ENCODE measurements around the gene TMEM129.

The TMEM129 gene, protein sequence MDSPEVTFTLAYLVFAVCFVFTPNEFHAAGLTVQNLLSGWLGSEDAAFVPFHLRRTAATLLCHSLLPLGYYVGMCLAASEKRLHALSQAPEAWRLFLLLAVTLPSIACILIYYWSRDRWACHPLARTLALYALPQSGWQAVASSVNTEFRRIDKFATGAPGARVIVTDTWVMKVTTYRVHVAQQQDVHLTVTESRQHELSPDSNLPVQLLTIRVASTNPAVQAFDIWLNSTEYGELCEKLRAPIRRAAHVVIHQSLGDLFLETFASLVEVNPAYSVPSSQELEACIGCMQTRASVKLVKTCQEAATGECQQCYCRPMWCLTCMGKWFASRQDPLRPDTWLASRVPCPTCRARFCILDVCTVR

GRCh38 chr4:1721003-1721665, at the start of gene TMEM129, which contains the start of gene TACC3:
Gene TMEM129 (minus strand): TSS chr4:1721323. CDS start chr4:1720837, 486 bp downstream.
Gene TACC3 (plus strand): TSS chr4:1721521. CDS start chr4:1723422, 1,901 bp downstream.
- peak; percentile 99 for DNase-seq (ENCODE audit: low spot score)

- DNase-seq (ENCODE audit: low spot score), result no peak
Observed at GRCh38 chr4:1770791-1771231, 49.7 kb upstream of the TMEM129 start.

GRCh38 chr4:1770245-1770644, 49.1 kb upstream of the TMEM129 start:
- DNase-seq (ENCODE audit: low spot score), result no peak

DNA sequence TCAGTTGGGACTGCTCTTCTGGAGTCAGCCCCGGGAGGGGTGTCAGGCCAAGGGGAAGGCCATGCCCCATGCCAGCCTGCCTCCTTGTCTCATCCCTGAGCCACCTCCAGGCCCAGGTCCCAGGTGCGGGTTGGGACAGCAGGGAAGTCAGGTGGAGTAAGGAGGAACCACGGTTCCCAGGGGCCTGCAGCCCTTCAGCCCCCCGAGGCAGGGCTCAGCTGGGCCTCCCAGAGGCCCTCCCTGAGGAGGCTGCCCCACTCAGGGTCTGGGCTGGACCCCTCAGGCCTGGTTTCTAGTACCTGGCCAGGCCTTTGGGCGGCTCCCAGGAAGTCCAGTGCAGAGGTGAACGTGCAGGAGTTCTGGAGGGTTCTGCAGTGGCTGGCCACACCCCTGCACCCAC, 48.6 kb upstream of the TMEM129 start:
- no peak for DNase-seq (ENCODE audit: low spot score)

DNA sequence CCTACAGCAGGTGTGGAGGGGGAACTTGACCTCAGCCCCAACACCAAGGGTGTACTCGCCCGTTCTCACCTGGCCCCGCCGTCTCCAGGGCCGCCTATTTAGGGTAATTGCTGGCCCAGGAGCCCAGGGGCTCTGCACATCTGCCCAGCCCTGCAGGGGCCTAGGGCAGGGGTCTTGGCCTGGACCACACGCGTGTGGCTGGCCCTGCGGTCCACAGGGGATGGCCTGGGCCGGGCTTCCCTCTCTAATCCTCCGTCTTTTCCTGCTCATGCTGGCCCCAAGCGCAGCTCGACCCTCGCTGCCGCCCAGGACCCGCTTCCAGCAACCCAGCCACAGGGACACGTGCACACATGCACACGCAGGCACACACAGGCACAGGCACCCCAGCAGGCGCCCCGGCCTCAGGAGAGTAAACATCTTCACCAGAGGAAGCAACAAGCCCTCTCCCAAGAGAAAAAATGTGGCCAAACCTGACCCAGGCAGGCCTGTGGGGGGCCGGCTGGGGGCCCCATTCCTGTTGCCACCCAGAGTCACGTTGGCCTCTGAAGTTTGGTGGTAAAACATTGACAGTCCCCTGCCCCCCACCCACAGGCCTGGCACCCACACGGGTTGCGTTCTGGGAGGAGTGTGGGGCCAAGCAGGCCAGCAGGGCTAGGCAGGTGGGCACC, 47.4 kb upstream of the TMEM129 start:
- no peak for DNase-seq (ENCODE audit: low spot score)

DNA sequence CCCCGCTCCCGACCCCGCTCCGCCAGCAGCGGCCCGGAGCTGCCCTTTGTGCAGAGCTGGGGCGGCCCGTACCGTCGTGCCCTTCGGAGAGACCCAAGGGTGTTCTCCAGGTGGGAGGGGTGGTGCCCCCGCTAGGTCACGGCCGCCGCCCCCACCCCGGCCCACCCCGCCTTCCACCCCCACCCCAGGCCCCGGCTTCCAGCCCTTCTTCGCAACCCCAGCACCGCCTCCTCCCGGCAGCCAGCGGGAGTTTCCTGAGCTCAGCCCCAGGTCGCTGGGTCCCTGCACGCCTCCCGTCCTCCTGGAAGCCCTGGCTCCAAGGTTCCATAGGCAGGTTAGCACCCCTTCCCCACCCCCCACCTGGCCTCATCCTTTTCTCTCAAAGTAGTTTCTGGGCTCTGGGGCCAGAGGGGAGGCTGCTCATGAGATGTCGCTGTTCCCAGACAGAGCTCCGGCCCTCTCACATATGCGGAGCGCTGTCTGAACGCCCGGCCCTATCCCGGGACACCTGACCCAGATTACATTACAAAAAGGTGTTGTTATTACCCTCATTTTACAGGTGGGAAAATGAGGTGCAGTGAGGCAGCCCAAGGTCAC, 46.7 kb upstream of the TMEM129 start:
- DNase-seq (ENCODE audit: low spot score), result no peak

- DNase-seq (ENCODE audit: low spot score), result no peak
Observed at GRCh38 chr4:1767061-1767769, 46.1 kb upstream of the TMEM129 start.

- no peak for DNase-seq (ENCODE audit: low spot score)
Observed at GRCh38 chr4:1766106-1767060, 45.3 kb upstream of the TMEM129 start.

DNA sequence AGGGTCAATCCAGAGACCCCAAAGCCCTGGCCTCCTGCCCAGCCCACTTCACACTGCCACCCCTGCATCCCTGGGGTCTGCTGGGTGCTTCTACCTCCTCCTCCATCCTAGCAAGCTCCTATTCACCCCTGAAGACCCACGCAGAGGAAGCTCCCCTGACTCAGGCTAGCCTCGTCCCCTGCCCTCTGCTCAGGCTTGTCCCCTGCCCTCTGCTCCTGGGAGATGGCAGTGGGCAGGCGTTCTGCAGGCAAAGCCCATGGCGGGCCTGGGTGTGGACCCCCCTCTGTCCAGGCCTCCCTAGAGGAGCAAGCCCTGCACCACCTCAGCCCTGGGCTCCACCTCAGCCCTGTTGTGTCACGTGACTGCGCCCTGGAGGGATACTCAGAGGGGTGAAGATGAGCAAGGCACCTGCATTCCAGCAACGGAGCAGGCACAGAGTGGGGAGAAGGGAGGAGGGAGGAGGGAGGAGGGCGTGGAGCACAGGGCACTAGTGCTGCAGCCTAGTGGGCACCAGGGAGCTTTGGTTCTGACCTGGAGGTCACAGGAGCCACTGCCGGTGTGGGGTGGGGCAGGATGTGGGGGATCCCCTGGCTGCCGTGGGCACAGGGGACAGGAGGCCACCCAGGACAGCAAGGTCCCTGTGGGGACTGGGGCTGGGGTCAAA, 44.4 kb upstream of the TMEM129 start:
- DNase-seq (ENCODE audit: low spot score), result no peak

DNA sequence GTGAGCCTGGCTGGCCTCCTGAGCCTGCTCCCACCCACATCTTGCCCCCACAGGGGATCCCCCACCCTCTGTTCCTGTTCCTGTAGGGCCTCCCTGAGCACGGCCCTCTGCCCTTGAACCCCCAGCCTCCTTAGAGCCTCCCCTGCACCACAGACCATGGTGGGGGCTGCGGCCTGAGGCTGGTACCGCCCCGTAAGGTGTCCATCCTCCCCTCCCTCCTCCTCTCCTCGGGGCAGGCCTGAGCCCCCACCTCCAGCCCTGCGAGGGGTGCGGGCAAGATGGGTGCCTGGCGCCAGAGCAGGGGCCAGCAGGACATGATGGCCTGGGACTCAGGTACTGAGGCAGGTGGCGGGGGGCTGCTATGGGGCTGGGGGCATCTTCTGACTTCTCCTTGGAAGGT, 43.5 kb upstream of the TMEM129 start:
- DNase-seq (ENCODE audit: low spot score), result no peak

- DNase-seq (ENCODE audit: low spot score), result peak; percentile 78
Observed at GRCh38 chr4:1763550-1764080, 42.5 kb upstream of the TMEM129 start.

- DNase-seq (ENCODE audit: low spot score), result no peak
Observed at GRCh38 chr4:1763070-1763549, 42.0 kb upstream of the TMEM129 start.

DNA sequence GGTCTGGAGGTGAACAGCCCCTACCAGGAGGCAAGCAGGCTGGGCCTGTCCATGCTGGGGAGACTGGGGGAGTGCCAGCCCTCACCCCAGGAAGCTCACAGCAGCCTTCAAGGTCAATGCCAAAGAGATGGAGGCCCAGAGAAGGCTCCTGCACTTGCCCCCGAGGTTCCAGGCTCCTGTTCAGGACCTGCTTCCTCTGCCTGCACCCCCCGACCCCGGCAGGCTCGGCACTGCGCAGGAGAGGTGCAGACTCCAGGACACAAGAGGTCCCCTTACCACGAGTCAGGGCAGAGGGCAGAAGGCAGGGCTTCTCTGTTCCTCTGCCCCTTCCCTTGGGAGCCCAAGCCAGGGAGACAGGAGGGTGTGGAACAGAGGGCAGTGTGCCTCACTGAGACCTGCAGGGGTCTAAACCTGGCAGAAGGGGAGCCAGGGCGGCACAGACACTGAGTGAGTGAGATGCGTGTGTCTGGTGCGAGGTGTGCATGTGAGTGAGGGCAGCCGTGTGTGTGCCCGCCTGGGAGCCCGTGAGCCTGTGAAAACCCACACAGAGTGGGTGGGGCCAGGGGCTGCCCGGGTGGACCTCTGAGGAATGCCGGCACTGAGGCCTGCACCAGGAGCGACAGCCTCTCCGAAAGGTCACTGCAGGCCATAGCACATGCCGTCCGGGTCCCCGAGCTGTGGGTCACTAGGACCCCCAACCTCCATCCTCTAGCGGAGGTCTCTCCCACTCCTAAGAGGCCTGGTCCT, 41.3 kb upstream of the TMEM129 start:
- DNase-seq (ENCODE audit: low spot score), result no peak

DNA sequence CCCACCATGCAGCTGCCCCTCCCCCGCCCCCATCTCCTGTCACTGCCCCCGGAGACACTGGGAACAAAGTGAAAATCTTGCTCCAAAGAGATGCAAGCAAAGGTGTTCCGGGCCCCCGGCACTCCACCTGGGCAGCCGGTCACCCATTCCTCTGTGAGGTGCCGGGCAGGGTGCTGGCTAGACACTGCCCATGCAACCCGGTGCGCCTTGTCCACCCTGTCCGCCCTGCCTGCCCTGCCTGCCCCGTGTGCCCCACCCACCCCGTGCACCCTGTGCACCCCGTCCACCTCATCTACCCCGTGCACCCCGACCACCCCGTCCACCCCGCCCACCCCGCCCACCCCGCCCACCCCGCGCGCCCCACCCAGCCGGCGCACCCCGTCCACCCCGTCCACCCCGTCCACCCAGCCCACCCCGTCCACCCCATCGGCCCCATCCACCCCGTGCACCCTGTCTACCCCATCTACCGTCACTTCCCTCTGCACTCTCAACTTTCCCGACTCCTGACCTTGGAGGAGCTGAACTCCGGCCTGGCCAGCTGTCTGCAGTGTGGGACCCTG, 40.1 kb upstream of the TMEM129 start:
- DNase-seq (ENCODE audit: low spot score), result no peak

DNA sequence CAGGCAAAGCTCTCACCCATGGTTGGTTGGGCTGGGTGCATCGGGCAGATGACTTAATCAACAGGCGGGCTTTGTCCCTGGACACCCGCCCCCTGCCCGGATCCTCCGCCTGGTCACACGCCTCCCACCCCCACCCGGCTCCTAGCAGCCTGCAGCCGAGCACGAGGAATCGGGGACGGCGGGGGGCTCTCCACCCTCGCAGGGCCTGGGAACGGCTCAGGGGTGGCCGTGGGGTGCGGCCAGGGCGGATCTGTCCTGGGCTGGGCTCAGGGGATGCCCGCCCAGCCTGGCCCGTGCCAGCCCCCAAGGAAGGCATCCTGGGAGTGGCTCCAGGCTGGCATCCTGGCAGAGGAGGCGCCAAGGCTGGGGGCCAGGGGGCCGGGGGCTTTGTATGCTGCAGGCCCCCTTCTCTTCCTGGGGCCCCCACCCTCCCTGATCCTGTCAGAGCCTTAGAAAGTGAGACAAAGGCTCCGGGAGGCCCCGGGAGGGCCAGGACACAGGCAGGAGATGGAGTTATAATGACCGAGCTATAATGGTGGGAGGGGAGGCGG, 39.5 kb upstream of the TMEM129 start:
- no peak for DNase-seq (ENCODE audit: low spot score)

DNA sequence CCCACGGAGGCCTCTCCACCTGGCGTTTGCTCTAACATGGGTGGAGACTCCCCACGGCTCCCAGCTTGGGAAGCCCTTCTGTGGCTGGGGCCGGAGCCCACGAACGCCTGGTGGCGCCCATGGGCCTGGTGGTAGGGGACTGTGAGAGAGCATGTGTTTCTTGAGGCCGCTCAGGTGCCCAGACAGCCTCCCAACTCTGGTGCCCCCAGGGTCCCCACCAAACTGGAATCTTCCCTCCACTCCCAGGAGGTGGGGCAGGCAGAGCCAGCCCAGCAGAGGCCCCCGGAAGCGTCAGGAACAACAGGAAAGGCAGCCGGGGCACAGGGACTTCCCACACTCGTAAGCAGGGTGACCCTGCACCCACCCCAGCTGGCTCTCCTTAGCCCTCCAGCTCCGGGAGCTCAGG, 38.7 kb upstream of the TMEM129 start:
- no peak for DNase-seq (ENCODE audit: low spot score)

DNA sequence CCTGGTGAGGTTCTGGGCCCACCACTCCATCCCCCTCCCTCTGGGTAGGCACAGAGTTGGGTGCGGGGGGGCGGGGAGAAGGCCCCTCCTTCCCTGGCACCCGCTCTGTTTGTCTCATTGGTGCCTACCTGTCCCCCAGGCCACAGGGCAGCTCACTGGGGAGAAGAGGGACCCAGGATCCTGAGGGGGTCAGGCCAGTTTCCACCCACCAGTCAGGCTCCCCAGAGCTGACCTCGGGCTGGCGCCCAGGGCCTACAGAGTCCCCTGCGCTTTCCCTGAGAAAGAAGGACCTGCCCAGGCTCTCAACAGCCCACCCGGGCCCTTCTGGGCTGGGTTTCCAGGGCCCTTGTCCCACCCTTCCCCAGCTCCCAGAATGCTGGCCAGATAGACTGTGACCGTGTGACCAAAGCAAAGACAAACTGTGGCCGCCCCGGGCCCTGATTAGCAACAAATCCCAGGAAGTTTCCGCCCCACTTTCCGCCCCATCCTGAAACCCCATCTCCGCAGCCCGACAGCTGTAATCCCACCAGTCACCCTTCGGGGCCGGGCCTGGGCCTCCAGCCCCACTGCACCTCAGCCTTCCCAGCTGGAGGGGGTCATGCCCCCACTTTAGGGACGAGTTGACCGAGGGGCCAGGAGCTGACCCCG, 38.2 kb upstream of the TMEM129 start:
- no peak for DNase-seq (ENCODE audit: low spot score)
